ENCODE data around the gene SEC24B.
"Not testable (repeated sequence)": the region's sequence is repeated elsewhere in the genome, so short reads cannot be mapped to it uniquely, and the experiment has no call there.

Gene SEC24B

DNA sequence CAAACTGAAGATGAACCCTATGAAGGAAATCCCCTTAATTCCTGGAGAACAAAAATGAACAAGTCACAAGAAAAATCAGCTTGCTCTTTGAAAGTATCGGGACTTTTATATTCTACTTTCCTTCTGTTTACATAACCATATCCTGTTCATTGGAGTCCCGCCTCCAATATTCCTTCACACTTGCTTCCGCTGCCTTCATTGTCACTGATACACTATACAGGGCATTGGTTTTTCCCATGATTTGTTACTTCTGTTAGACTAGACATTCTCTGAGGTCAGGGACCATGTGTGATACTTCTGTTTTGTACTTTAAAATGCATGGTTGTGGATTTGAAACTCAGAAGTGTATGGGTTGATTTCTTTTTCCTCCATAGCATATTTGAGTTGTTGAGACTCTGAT is 145.2 kb downstream of the SEC24B start:
- no peak for DNase-seq (ENCODE audit: low spot score)

DNA sequence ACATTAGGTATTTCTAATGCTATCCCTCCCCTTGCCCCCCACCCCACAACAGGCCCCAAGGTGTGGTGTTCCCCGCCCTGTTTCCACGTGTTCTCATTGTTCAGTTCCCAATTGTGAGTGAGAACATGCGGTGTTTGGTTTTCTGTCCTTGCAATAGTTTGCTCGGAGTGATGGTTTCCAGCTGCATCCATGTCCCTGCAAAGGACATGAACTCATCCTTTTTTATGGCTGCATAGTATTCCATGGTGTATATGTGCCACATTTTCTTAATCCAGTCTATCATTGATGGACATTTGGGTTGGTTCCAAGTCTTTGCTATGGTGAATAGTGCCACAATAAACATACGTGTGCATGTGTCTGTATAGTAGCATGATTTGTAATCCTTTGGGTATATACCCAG is 146.4 kb downstream of the SEC24B start:
- not testable (repeated sequence) for DNase-seq (ENCODE audit: low spot score)

DNA sequence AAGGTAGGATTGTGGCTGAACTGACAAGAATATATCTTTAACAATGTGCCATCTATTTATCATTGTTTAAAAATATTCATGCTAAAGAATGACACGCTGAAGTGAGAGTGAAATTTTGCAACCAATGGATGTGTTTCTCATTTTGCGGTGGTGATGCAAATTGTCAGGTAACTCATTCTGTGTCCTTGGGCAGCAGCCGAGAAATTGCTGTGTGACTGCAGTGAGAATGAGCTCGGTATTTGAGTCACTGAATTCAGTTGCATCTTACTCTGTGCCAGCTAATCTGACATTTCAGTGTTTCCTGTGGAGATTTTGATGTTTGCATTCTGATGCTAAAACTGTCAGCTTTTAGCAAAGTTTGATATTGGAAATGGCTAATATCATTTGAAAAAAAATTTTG is 154.6 kb downstream of the SEC24B start:
- peak; percentile 12 for DNase-seq (ENCODE audit: low spot score)

DNA sequence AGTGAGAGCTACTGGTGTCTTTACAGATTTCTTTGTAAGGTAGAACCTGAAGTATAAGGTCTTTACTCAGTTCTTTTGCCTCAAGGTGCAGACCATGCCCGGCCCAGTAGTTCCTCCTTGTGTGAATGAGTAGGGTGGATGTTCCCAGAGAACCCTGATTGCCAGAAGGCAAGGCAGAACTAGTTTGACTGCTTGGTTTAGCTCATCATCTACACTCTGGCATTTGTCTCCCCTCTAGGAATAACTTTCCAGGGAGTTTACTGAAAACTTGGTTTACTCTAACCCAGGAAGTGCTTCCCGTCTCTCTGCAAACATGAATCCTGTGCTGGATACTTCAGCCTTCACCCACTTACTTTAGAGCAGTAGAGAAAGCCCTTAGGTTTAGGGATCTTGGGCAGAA is 155.5 kb downstream of the SEC24B start:
- DNase-seq (ENCODE audit: low spot score), result no peak

DNA sequence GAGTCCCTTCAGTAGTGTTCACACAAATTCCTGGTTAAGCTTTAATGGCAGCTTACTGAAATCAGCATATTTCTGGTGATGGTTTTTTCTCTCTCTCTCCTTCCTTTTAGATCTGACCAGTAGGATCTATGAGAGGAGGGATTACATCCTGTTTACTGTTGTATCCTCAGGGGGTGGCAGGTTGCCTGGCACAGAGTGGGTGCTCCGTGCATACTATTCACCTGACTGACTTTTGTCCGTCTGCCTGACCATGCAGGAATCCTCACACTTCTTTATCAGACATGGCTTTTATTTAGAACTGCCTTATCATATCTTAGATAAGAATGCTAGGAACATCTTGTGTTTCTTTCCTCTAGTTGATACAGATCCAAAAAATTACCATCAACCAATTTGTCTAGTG is 156.0 kb downstream of the SEC24B start:
- DNase-seq (ENCODE audit: low spot score), result no peak

All from pons (tissue), 1 donor.